GM23248 (cell line): ENCODE measurements around the gene DYSF. TPM values are rescaled to one million over a fixed set of nuclear protein-coding genes. Genes with fewer than 3 reads are reported as not detected.

Source experiments
- DNase-seq: peaks from one replicate; pipeline ENCODE4 v3.0.0-alpha.2; 2015
- H2AFZ ChIP-seq: fragments of 200-600 bp; sonication (generic); 2 replicates; pipeline ENCODE4 v1.6.1; 2016; ENCODE audit warnings: antibody characterized with exemption
- H3F3A ChIP-seq: fragments of 200-600 bp; sonication (generic); 2 replicates; pipeline ENCODE4 v1.6.1; 2016; ENCODE audit warnings: mild to moderate bottlenecking, antibody characterized with exemption, mixed run types; ENCODE audit not compliant: insufficient read depth
- H3K27ac ChIP-seq: fragments of 200-600 bp; sonication (generic); 2 replicates; pipeline ENCODE4 v1.5.1; 2016; ENCODE audit warnings: mild to moderate bottlenecking
- H3K27me3 ChIP-seq: fragments of 200-600 bp; sonication (generic); replicated peaks from 2 replicates; pipeline ENCODE4 v1.6.1; 2016; ENCODE audit warnings: mild to moderate bottlenecking; ENCODE audit not compliant: insufficient read depth
- H3K36me3 ChIP-seq: fragments of 200-600 bp; sonication (generic); 2 replicates; pipeline ENCODE4 v1.6.1; 2016; ENCODE audit warnings: low read depth, mild to moderate bottlenecking
- H3K4me1 ChIP-seq: fragments of 200-600 bp; sonication (generic); 2 replicates; pipeline ENCODE4 v1.6.1; 2016; ENCODE audit warnings: mild to moderate bottlenecking; ENCODE audit not compliant: insufficient read depth
- H3K4me2 ChIP-seq: fragments of 200-600 bp; sonication (generic); one replicate; pipeline ENCODE4 v1.6.1; 2016; ENCODE audit warnings: mild to moderate bottlenecking; ENCODE audit not compliant: unreplicated experiment
- H3K4me3 ChIP-seq: fragments of 200-600 bp; sonication (generic); 2 replicates; pipeline ENCODE4 v1.5.1; 2016; ENCODE audit warnings: mild to moderate bottlenecking
- H3K79me2 ChIP-seq: fragments of 200-600 bp; sonication (generic); 2 replicates; pipeline ENCODE4 v1.6.1; 2016; ENCODE audit warnings: mild to moderate bottlenecking; ENCODE audit not compliant: insufficient read depth
- H3K9ac ChIP-seq: fragments of 200-600 bp; sonication (generic); 2 replicates; pipeline ENCODE4 v1.6.1; 2016; ENCODE audit warnings: mild to moderate bottlenecking
- H3K9me2 ChIP-seq: fragments of 200-600 bp; sonication (generic); 2 replicates; pipeline ENCODE4 v1.6.1; 2016; ENCODE audit warnings: mixed run types, mild to moderate bottlenecking, moderate library complexity; ENCODE audit not compliant: insufficient read depth
- H3K9me3 ChIP-seq: fragments of 200-600 bp; sonication (generic); one replicate; pipeline ENCODE4 v1.6.1; 2017; ENCODE audit warnings: low read depth
- H4K20me1 ChIP-seq: fragments of 200-600 bp; sonication (generic); 2 replicates; pipeline ENCODE4 v1.6.0; 2016; ENCODE audit not compliant: insufficient read depth
- EZH2 ChIP-seq: fragments of 200-600 bp; sonication (generic); IDR thresholded peaks from 2 replicates; pipeline ENCODE4 v1.6.1; 2018; ENCODE audit warnings: antibody characterized with exemption, mild to moderate bottlenecking; ENCODE audit not compliant: insufficient read depth, poor library complexity, severe bottlenecking
- EZH2phosphoT487 ChIP-seq: fragments of 200-600 bp; sonication (generic); IDR thresholded peaks from 2 replicates; pipeline ENCODE4 v1.6.1; 2018; ENCODE audit warnings: antibody characterized with exemption, moderate library complexity, mild to moderate bottlenecking, low read depth; ENCODE audit not compliant: insufficient read depth
- WGBS, 2 experiments: methylation state at CpG; one replicate each; pipeline ENCODE4 v1.1.6; 2015 to 2017; ENCODE audit warnings: low lambda C conversion rate in 2 of 2, low coverage in 1 of 2; ENCODE audit errors: missing lambda C conversion rate in 2 of 2; 5-methylcytosine and 5-hydroxymethylcytosine counted together
- in situ Hi-C: fragments of 300-500 bp; cut with MboI; formaldehyde crosslinking; loops from 2 replicates; pipeline ENCODE4 v1.15.0; 2020
- polyA plus RNA-seq: library from polyadenylated mRNA; unstranded; fragments of >200 nt; fragmentation: Nextera tagmentation; extraction: Ambion mirVana; gene quantifications from 2 replicates; pipeline ENCODE4 v1.2.1, GENCODE V29; 2016
- total RNA-seq: library from RNA; depleted of rRNA; stranded (reverse); fragments of >200 nt; shearing (Covaris generic); gene quantifications from 2 replicates; pipeline ENCODE4 v1.2.3, GENCODE V29; 2014

Gene DYSF
- total and polyA plus RNA-seq, 2 experiments from 2014 or later, result 0.25 to 0.54 TPM

DNA sequence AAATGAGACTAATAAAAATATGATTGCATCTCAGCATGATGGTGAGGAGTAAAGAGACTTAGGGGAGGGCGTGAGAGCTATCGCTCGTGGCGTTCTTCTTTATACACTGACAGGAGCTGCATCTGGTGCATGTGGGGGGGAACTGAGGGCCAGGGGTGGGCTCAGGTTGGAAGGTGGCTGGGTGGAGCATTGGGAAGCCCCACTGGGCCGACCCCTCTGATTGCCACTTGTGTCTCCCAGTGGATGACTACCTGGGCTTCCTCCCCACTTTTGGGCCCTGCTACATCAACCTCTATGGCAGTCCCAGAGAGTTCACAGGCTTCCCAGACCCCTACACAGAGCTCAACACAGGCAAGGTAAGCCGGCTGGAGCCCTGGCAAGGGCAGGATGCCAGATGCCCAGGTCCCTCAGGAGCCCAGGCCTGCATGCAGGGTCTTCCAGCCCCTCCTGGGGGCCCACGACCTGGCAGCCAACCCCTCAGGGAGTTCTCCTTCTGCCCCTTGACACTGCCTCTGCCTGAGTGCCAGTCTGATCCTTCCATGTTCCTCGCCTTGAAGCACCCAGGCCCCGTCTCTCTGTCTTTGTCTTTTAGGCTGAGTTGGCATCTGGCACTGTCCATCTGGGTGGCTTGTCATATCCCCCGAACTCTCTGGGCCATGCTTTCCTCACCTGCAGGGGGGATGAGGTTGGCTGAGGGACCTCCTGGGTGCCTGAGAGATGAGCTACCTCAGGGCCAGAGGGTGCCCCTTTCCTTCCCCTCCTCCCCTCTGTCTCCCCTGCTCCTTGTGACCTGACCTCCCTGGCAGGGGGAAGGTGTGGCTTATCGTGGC lies 97.7 kb downstream of the DYSF start:
- in situ Hi-C loops, result loop anchor here (10.0 to 25.0 kb wide), 3 partner anchors 254 to 1186 kb away; no protein-coding TSS in a partner anchor
- Histone ChIP-seq H3K9me3 (no peaks in the 10 kb centered on the region), H3K36me3 (no peaks in the 10 kb centered on the region), H3K79me2 (no peaks in the 10 kb centered on the region), H3K27me3 (peaks cover 18% of the 10 kb centered on the region), H3K4me1 (no peaks in the 10 kb centered on the region), H3K4me3 (no peak overlapping the region), H3K27ac (no peak overlapping the region), H3F3A (no peaks in the 10 kb centered on the region), H2AFZ (no peak overlapping the region), H3K9me2 (no peaks in the 10 kb centered on the region), H3K4me2 (no peak overlapping the region), H4K20me1 (no peaks in the 10 kb centered on the region), H3K9ac (no peak overlapping the region)
- DNase-seq, result no peak
- no peak for TF ChIP-seq EZH2
- no peak for TF ChIP-seq EZH2phosphoT487
- WGBS, 2 experiments, result 87 to 89% methylated on average over 11 of the region's 11 CpGs

DNA sequence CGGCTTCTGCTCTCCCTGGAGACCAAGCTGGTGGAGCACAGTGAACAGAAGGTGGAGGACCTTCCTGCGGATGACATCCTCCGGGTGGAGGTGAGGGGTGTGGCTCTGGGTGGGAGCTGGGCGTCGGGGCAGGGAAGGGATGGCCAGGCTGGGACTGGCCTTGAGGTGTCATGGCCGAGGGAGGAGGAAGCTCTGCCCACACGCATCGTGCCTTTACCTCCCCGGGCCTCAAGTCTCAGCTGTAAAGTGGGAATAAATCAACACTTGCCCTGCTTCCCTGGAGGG lies 98.2 kb downstream of the DYSF start:
- Histone ChIP-seq H3K9me2 (no peaks in the 10 kb centered on the region), H3K9ac (no peak overlapping the region), H3K4me3 (no peak overlapping the region), H3K79me2 (no peaks in the 10 kb centered on the region), H3K36me3 (no peaks in the 10 kb centered on the region), H3K27ac (no peak overlapping the region), H3K4me1 (no peaks in the 10 kb centered on the region), H4K20me1 (no peaks in the 10 kb centered on the region), H3K9me3 (no peaks in the 10 kb centered on the region), H3K4me2 (no peak overlapping the region), H3K27me3 (peaks cover 12% of the 10 kb centered on the region), H2AFZ (no peak overlapping the region), H3F3A (no peaks in the 10 kb centered on the region)
- no peak for DNase-seq
- no peak for TF ChIP-seq EZH2
- TF ChIP-seq EZH2phosphoT487, result no peak
- in situ Hi-C loops, result loop anchor here (10.0 to 25.0 kb wide), 3 partner anchors 253 to 1186 kb away; no protein-coding TSS in a partner anchor
- WGBS, 2 experiments, result 90 to 93% methylated on average over 8 to 9 of the region's 9 CpGs

DNA sequence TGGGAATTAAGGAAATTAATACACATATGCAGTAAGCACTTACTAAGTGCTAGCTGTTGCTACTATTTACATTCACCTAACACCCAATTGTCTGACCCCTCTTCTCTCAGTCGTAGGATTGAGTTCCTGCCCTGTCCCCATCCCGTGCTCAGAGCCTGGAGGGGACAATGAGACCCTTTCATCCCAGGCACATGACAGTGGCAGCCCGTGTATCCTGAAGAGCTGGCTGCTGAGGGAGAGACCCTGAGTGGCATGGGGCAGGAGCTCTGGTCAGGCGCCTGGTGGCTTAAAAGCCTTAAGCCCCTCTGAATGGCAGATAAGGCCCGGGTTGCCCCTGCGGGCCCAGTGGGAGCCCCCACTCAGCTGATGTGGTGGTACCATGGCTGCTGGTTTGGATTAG lies 99.0 kb downstream of the DYSF start:
- H3K9me3 ChIP-seq, result no peaks in the 10 kb centered on the region
- H3K4me1 ChIP-seq, result no peaks in the 10 kb centered on the region
- no peaks in the 10 kb centered on the region for H3K36me3 ChIP-seq
- WGBS, 2 experiments, result 65 to 66% methylated on average over 6 of the region's 6 CpGs
- no peaks in the 10 kb centered on the region for H4K20me1 ChIP-seq
- no peaks in the 10 kb centered on the region for H3K79me2 ChIP-seq
- in situ Hi-C loops, result loop anchor here (10.0 to 25.0 kb wide), 3 partner anchors 252 to 1185 kb away; no protein-coding TSS in a partner anchor
- no peak overlapping the region for H2AFZ ChIP-seq
- TF ChIP-seq EZH2phosphoT487, result no peak
- no peak for TF ChIP-seq EZH2
- H3K4me2 ChIP-seq, result no peak overlapping the region
- DNase-seq, result no peak
- no peak overlapping the region for H3K9ac ChIP-seq
- H3K9me2 ChIP-seq, result no peaks in the 10 kb centered on the region
- H3K27ac ChIP-seq, result no peak overlapping the region
- no peaks in the 10 kb centered on the region for H3F3A ChIP-seq
- H3K4me3 ChIP-seq, result no peak overlapping the region
- 0 out of 2 replicates have a peak, but pooled peaks cover 5% of the 10 kb centered on the region for H3K27me3 ChIP-seq

DNA sequence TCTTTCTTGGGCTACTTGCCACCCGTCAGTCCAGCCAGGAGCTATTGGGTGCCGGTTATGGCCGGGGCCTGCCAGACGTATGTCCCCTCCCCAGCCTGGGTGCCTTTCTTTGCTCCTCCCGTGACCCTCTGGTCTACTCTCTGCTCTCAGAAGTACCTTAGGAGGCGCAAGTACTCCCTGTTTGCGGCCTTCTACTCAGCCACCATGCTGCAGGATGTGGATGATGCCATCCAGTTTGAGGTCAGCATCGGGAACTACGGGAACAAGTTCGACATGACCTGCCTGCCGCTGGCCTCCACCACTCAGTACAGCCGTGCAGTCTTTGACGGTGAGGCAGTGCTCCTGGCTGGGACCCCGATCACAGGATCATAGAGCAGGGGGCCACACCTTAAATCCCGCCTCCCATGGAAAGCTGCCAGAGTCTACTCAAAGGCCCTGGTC lies 99.5 kb downstream of the DYSF start:
- no peak overlapping the region for H3K4me3 ChIP-seq
- no peak for DNase-seq
- no peak overlapping the region for H3K9ac ChIP-seq
- H3K9me3 ChIP-seq, result no peaks in the 10 kb centered on the region
- H2AFZ ChIP-seq, result no peak overlapping the region
- no peak overlapping the region for H3K27ac ChIP-seq
- no peaks in the 10 kb centered on the region for H3K9me2 ChIP-seq
- 0 out of 2 replicates have a peak, but pooled peaks cover 2% of the 10 kb centered on the region for H3K27me3 ChIP-seq
- H3K4me1 ChIP-seq, result no peaks in the 10 kb centered on the region
- in situ Hi-C loops, result loop anchor here (10.0 to 25.0 kb wide), 3 partner anchors 252 to 1184 kb away; no protein-coding TSS in a partner anchor
- WGBS, 2 experiments, result 76 to 83% methylated on average over 15 of the region's 15 CpGs
- no peaks in the 10 kb centered on the region for H3F3A ChIP-seq
- no peak for TF ChIP-seq EZH2phosphoT487
- no peak for TF ChIP-seq EZH2
- no peaks in the 10 kb centered on the region for H3K79me2 ChIP-seq
- H3K36me3 ChIP-seq, result no peaks in the 10 kb centered on the region
- H3K4me2 ChIP-seq, result no peak overlapping the region
- H4K20me1 ChIP-seq, result no peaks in the 10 kb centered on the region
